SU-DHL-6 (cell line): ENCODE data around the gene SRBD1.

Source experiments
- CTCF ChIP-seq: fragments of 200-600 bp; sonication (generic); IDR thresholded peaks from one replicate; pipeline ENCODE4 v1.5.1; 2017; ENCODE audit warnings: antibody characterized with exemption, mild to moderate bottlenecking, low read length, moderate library complexity; ENCODE audit not compliant: insufficient read depth, poor library complexity, severe bottlenecking
- EZH2phosphoT487 ChIP-seq: fragments of 200-600 bp; sonication (generic), shearing (Covaris generic); conservative IDR thresholded peaks from 2 replicates; pipeline ENCODE4 v1.6.1; 2018; ENCODE audit warnings: mild to moderate bottlenecking, antibody characterized with exemption, low read length, moderate library complexity, mixed read lengths

GRCh38 chr2:45611020-45611859 lies at the start of gene SRBD1:
- TF ChIP-seq CTCF (no peak), EZH2phosphoT487 (no peak)
